HG02981 (cell line): ENCODE results near the gene MRPS31.
A peak's percentile ranks its signal among the peaks of the same experiment; 100 is the strongest.

Experiments
- ATAC-seq: cut with Tn5 transposase; IDR thresholded peaks from one replicate; pipeline ENCODE4 v1.9.1; 2021; ENCODE audit warnings: mild to moderate bottlenecking, moderate library complexity; ENCODE audit not compliant: unreplicated experiment

MRPS31 gene

DNA sequence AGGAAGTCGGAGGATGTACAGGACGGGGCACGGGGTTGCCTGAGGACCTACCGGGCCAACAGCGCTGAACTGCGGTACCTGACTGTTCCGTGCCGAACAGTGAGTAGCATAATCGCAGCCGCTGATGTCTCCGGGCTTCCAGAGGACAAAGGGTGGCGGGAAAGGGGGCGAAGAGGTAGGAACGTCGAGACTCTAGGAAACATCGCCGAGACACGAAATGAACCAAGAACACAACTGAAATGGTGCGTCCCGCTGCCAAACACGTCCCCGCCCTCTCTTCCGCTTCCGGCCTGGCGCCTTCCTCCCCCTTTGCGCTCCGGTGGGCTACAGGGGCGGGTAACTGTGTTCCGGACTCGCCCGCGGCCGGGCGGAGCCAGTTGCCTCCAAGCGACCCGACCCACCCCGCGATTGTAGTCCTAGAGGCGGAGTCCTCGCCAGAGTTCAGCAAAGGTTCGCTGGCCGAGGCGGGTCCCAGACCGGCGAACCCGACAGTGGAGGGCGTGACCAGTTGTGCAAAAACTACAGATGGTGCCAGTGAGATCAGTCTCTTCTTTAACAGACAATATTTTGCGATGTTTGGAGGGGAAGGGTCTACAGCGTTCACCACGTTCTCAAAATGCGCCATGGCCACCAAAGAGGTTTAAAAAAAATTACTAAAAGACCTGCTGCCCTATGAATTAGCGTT is at the start of gene MRPS31:
MRPS31 (minus strand) TSS at position 257 of the 685 bp plus-strand sequence; CDS start at position 203, 54 bp downstream.
- ATAC-seq = peak; percentile 98

DNA sequence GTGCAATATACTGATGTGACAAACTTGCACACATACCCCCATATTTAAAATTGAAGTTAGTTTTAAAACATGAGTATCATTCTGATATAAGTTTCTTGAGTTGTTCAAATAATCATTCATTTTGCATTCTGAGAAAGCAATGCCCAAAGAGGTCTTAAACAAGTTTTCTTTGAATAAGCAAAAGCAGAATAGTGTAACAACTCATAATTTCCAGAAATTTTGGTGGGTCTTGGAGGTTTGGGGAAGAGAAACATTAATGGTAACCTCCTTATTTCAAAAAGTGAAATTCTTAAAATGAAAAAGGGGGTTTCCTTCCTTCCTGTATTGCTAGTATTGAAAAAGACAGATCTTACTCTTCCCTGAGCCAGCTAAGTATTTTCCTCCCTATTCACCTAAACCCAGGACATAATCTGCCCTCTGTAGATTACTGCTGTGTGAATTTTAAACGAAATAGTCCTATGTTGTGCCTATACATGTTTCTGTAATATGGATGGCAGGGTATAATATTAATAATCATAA is 48.9 kb upstream of the MRPS31 start:
- no peak for ATAC-seq

DNA sequence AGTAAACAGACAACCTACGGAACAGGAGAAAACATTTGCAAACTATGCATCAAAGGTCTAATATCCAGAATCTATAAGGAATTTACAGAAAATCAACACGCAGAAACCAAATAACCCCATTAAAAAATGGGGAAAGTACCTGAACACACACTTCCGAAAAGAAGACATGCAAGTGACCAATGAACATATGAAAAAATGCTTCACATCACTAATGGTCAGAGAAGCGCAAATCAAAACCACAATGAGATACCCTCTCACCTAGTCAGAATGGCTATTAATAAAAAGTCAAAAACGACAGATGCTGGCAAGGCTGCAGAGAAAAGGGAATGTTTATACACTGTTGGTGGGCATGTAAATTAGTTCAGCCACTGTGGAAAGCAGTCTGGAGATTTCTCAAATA is 47.9 kb upstream of the MRPS31 start:
- no peak for ATAC-seq

DNA sequence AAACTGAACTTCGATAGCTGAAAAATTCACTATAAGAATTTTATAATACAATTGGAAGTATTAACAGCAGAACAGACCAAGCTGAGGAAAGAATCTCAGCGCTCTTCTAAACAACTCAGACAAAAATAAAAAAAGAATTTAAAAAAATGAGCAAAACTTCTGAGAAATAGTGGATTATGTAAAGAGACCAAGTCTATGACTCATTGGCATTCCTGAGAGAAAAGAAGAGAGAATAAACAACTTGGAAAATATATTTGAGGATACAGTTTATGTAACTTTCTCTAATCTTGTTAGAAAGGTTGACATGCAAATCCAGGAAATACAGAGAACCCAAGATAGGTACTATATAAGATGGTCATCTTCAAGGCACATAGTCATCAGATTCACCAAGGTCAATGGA is 43.8 kb upstream of the MRPS31 start:
- no peak for ATAC-seq

DNA sequence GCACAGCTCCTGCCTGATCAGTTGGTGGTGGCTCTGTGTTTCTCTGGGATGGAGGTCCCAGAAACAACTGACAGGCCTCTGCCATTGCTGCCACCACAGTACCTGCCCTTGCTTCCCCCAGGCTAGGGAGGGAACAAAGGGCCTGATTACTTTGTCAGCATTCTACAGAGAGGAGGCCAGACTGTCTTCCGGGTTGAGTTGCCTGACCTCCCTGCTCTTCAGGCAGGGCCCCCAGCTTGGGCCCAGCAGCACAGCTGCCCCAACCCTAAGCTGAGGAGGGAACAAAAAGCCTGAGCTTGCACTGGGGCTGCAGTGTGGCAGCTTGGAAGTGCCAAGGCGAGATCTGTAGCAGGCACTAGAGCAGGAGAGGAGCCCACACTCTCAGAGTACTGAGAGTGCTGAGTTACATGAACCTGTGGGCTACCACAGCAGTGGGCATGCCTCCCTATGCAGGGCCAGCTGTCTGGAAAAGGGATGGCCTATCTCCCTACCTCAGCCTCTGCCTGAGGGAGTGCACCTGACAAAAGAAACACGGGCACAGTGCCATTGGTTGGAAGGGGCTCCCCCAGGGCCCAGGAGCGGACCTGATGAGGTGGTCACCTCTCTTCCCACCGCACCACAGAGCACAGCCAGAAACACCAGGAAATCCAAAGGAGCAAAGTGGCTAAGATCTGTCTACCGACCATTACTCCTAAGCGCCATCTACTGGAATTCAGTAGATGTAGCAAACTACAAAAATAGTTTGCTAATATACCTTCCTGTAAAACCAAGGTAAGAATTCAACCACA is 42.9 kb upstream of the MRPS31 start:
- ATAC-seq = no peak

DNA sequence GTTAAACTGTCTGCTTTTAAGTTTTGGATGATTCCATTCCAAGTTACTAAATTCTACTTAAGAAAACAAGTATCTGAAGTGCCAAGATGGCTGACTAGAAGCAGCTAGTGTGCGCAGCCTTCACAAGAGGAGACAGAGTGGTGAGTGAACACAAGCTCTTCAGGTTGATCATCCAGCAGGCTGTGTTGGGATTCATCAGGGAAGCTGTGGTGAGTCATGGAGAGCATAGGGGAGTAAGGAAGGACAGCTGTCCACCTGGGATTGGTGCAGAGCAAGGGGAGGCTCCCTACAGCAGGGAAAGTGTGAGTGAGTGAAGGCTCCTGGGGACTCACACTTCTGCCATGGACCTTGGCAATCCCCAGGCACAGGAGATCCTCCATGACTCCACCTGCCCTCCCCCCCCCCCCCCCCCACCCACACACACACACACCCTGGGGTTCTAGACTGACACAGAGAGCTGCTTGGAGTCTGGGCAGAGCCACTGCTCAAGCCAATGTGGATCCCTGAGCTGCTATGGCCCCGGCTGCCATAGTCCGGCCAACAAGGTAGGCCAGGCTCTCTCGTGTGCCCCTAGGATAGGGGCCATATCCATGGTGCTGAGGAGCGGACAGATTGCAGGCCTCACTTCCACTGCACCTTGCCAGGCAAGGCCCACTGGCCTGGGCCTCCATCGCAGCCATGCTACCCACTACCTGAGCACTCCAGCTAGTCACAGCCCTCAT is 41.9 kb upstream of the MRPS31 start:
- no peak for ATAC-seq

DNA sequence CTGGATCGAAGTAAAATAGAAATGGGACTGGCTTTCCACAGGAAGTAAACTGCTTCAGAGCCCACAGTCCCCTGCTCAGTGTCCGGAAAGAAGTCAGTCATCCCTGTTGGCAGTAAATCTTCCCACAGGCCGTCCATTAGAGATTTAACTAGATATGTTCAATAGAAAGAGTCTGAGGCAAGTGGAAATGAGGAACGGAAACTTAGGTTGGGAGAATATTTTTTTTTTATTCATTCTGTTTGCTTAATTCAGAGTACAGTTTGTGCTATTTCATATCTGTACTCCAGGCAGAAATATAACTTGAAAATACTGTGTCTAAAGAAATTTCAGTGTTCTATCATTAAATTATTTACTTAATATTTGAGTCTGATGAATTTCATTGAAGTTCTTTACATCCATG is 41.1 kb upstream of the MRPS31 start:
- no peak for ATAC-seq

DNA sequence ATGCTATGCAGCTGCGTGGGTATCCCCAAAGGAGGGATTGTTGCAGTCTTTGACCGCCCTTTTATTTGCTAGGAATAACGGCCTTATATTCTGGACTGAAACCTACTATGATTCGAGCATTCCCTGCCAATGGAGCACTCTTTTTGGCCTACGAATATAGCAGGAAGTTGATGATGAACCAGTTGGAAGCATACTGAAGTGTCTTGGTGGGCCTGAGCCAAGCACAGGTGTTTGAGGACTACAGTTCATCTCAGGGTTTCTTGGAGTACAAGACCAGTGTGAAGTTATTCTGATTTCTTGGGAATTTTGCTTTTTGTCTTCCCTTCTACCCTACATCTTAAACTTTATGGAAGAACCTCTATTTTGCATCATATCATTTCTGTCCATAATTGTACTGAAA is 38.5 kb upstream of the MRPS31 start:
- ATAC-seq = no peak

DNA sequence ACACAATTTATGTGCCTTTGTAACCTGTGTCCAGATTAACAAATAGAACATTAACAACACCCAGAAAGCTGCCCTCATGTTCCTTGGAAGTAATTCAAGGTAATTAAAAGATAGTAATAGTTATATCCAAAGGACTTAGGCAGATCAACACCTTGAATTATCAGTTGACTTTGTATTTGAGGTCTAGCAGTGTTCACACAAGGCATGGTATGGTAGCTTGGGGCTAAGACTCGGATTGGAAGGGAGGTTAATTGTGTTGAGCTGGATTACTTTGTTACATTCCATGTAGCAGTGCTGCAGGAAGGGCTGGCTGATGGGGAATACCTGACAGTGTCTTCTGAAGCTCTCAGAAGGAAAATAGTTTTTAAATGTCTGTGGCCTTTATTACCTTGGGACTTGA is 35.3 kb upstream of the MRPS31 start:
- ATAC-seq = no peak

DNA sequence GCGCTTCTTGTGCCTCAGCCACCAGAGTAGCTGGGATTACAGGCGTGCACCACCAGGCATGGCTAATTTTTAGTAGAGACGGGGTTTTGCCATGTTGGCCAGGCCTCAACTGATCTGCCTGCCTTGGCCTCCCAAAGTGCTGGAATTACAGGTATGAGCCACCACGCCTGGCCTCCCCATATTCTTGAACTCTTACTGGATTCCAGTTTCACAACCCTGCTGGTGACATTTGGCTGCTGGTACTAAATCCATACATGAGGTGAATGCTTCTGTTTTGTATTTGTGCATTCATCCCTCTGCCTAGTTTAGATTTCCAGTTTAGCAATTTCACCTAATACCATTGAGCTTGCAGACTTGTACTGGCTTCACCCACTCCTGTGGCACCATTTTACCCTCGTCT is 32.3 kb upstream of the MRPS31 start:
- no peak for ATAC-seq

DNA sequence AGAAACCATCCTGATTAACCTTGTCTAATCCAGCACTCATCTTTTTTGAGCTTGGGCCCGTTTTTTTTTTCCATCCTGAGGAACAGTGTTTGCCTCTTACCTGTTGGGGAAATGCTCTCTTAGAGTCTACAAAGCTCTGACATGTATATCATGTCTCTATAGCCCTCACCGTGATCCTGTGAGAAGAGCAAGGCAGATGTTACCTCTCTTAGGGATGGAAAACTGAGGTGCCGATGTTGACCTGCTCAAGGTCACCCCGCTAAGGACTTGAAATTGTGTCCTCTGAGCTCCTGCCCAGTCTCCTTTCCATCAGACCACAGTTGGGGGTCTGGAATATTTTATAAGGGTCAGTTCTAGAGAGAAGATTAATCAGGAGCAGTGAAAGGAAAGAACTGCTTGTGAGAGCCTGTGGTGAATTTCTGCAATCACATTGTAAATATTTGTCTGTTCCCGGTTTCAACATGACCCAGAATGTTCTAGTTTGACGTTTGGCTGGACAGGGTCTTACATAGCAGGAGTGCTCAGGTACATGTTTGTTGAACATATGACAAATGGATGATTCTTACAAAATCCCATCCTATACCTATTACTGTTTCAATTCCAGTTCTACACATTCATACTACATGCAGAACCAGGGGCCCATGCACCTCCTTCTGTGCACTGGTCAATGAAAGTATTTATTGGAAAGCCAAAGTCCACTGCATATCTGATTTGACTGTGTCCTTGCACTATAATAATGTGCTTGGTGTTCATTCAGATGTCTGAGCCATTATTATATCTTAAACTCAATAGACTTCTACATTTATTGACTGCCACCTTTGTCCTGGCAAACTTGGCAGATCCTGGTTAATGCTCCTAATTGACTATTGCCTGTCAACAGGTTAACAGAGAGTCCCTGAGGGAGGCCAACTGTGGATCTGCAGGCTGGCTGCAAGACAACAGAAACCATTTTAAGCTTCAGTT is 30.5 kb upstream of the MRPS31 start:
- no peak for ATAC-seq

DNA sequence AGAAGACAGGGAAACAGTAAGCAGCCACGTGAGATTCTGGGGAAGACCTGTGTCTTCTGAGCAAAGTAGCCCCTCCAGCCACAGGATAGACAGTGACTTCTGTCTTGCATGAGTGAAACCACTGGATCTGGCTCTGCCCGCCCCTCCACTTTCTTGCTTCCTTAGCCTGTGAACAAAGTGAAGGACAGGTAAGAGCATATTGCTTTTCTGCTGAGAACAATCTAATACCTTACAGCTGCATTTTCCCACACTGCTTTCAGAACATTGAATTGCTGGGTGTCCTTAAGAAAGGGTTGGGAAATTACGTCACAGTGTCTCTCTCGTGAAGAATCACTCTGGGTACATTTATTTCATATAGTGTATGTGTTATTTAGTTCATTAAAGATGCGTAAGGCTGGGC is 29.6 kb upstream of the MRPS31 start:
- ATAC-seq = no peak

DNA sequence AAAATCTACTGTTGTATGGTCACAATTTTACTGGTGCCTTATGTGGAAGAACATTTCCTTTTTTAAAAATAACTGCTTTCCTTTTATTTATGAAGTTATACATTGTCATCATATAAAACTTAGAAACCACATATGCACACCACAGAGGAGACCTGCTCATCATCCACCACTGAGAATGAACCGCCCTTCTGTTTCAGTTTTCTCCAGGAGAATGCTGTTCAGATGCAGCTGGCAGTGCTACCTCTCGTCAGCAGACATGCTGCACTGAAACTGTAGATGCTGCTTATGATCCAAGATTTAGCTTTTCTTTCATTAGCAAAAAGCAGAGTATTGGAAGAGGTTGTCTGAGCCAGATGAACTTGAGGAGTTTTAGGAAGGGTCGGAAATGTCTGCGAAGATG is 28.5 kb upstream of the MRPS31 start:
- no peak for ATAC-seq

DNA sequence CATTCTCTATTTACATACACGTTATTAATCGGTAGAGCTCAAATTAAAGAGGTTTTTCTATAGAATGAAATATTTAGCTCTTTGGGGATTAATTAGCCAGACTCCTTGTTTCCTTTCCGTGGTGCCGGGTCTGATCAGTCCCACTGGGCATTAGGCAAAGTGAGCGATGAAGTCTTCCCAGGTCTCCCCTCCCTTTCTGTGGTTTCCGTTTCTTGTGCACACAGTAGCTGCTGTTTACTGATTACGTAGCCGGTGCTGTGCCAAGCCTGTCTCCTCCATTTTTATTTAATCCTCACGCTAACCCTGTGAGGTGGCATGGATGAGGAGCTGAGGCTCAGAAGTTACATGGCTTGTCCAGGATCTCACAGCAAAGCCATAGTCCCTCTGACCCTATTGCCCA is 27.4 kb upstream of the MRPS31 start:
- ATAC-seq = no peak

DNA sequence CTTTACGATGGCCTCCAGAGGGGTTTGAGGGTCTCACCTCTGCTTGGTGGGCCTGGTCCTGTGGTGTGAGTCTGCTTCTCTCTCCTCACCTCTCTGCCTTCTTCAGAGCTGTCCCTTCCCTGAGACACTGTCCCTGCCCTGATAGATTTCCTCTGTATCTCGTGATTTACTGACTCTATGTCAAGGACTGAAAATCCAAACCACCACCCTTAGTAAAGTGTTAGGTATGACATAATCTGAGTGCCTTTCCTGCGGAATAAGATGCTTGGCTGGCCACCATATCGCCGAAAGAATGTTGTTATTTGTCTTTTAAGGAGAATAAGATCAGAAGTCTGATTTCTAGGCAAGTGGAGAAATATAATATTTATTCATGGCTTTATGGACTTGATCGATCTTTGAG is 25.7 kb upstream of the MRPS31 start:
- no peak for ATAC-seq

DNA sequence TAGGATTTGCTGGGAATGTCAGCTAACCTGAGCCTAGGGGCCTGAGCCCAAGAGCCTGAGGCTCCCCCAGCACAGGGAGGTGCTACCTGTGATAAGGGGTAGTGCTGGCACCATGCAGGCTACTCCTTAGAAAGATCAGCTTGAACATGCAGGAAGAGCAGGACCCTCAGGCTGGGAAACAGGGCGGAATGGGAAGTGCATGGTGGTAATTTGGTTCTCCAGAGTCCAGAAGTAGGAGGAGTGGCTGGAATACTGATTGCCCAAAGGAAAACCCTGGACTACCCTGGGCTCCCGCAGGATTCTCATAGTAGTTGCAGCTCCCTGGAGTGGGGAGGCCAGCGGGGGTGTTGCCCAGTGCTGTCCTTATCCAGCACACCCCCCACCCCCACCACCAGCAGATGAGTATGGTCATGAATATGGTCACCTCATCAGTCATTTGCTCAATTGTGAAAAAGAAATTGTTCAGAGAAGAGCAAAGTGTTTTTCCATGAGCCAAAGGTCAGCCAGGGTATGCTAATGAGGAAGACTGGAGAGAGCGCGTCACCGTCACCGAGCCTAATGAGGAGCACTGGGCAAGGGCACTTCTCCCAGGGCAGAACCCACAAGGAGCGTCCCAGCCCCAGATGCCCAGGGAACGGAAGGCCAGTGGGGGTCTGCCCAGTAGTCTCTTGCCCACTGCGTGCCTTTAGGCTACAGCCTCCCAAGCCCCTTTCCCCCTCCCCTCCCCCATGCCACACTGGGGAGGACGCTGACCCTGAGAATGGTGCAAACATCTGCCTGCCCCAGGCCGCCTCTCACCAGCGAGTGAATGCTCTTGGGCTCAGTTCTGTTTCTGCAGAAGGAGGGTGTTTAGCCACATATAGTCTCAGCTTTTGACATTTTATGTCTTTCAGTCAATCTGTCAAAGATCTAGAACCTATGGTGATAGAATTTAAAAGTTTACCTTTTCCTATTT is 23.7 kb upstream of the MRPS31 start:
- no peak for ATAC-seq

DNA sequence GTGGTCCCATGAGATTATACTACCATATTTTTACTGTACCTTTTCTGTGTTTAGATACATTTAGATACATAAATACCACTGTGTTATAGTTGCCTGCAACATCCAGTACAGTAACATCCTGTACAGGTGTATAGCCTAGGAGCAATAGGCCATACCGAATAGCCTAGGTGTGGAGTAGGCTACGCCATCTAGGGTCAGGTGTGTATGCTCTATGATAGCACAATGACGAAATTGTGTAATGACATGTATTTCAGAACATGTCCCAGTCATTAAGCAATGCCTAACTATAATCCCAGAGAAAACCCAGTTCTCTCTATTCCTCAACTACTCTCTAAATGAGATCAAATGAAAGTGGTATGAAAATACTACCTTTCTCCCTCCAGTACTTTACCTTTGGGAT is 22.3 kb upstream of the MRPS31 start:
- no peak for ATAC-seq

DNA sequence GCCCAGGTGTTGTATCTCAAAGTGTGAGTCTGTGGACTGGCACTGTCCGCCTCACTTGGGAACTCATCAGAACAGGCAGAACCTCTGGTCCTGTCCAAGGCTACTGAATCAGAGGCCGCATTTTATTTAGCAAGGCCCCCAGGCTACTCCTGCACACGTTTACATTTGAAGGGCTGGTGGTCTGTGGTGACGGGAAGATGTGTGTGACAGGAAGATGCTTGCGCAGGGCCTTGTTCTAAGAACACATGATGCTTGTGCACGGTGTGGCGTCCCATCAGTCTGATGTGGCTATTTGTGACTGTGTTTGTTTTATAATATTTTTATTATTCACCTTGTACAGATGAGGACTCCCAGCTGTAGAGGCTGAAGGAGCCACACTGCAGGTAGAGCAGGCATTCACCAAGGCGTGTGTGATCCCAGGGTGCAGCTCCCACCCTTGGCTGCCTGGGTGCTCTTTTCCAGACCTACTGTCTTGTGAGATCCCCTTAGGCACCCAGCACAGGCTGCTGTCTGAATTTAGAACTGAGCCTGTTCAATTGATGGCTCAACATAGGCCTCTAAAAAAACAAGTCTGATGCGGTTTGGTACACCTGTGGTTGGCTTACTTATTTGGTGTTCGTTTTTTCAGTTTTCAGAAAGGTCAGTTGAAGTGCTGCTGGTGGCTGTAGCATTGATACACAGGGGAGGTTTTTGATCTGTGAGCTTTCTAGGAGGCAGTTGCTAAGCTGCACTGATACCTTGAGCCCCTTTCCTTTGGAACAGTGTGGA is 21.5 kb upstream of the MRPS31 start:
- no peak for ATAC-seq

DNA sequence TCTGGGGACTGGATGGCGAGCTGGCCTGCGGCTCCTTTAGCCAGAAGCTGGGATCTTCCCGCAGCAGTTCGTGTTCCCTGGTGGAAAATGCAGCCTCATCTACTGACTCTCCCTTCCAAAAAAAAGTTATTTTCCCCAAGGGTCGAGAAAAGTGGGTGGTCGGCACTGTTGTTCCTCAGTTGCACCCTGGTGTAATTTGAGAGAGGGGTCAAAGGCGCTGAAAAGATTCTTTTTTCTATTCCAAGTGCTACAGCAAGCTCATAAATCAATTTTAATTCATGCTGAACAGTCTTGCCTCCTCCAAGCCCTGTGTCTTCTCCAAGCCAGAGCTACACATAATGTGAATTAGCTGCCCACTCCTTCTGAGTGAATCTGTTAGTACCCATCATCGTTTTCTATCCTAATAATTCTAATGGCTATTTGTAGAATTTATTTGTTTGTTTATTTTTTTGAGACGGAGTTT is 19.2 kb upstream of the MRPS31 start:
- no peak for ATAC-seq
